IPS-18a (cell line): Measurements from ENCODE around the gene SPECC1L.
"Not testable (repeated sequence)": the region's sequence is repeated elsewhere in the genome, so short reads cannot be mapped to it uniquely, and the experiment has no call there.

Experiments
- H3K27ac ChIP-seq: one replicate; pipeline ENCODE4 v1.5.1; 2013; ENCODE audit warnings: low read length
- H3K27me3 ChIP-seq: one replicate; pipeline ENCODE4 v1.6.1; 2013; ENCODE audit warnings: mild to moderate bottlenecking, low read length; ENCODE audit not compliant: control insufficient read depth, insufficient read depth
- H3K36me3 ChIP-seq: one replicate; pipeline ENCODE4 v1.6.1; 2013; ENCODE audit warnings: low read depth, low read length; ENCODE audit not compliant: control insufficient read depth
- H3K4me1 ChIP-seq: one replicate; pipeline ENCODE4 v1.6.1; 2013; ENCODE audit warnings: low read depth, low read length; ENCODE audit not compliant: control insufficient read depth
- H3K4me3 ChIP-seq: one replicate; pipeline ENCODE4 v1.5.1; 2013; ENCODE audit warnings: low read length
- H3K9ac ChIP-seq: one replicate; pipeline ENCODE4 v1.6.1; 2013; ENCODE audit warnings: mild to moderate bottlenecking, low read length, moderate library complexity
- H3K9me3 ChIP-seq: one replicate; pipeline ENCODE4 v1.6.1; 2013; ENCODE audit warnings: low read depth, low read length; ENCODE audit not compliant: control insufficient read depth

The SPECC1L gene

DNA sequence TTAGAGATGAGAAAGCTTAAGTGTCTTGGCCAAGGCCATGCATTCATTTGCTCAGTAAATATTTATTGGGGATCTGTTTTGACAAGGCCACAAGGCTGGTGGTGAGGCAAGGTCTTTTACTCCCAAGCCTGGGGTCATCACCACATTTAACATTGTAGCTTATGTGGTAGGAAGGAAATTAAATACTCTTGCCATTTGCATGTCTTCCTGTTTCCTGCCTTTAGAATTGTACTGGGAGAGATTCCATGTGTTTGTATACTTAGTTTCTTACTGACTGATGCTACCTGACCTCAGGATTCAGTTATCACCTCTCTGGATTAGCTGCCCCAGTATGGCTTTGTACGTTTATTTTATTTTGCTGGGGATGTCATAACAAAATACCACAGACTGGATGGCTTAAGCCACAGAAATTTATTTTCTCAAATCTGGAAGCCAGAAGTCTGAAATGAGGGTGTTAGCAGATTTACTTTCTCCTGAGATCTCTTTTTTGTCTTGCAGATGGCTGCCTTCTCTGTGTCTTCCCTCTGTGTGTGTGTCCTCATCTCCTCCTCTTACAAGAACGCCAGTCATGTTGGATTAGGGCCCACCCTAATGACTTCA lies 44.8 kb downstream of the SPECC1L start:
- Histone ChIP-seq H3K9me3 (no peaks in the 10 kb centered on the region), H3K9ac (no peak overlapping the region), H3K27ac (no peak overlapping the region), H3K4me1 (no peaks in the 10 kb centered on the region), H3K27me3 (no peaks in the 10 kb centered on the region), H3K4me3 (no peak overlapping the region), H3K36me3 (peaks cover 39% of the 10 kb centered on the region)

DNA sequence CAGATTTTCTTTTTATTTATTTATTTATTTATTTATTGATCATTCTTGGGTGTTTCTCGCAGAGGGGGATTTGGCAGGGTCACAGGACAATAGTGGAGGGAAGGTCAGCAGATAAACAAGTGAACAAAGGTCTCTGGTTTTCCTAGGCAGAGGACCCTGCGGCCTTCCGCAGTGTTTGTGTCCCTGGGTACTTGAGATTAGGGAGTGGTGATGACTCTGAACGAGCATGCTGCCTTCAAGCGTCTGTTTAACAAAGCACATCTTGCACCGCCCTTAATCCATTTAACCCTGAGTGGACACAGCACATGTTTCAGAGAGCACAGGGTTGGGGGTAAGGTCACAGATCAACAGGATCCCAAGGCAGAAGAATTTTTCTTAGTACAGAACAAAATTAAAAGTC lies 45.6 kb downstream of the SPECC1L start:
- H3K4me1 ChIP-seq, H3K27ac ChIP-seq: not testable (repeated sequence)
- H3K36me3 ChIP-seq, result peaks cover 44% of the 10 kb centered on the region

DNA sequence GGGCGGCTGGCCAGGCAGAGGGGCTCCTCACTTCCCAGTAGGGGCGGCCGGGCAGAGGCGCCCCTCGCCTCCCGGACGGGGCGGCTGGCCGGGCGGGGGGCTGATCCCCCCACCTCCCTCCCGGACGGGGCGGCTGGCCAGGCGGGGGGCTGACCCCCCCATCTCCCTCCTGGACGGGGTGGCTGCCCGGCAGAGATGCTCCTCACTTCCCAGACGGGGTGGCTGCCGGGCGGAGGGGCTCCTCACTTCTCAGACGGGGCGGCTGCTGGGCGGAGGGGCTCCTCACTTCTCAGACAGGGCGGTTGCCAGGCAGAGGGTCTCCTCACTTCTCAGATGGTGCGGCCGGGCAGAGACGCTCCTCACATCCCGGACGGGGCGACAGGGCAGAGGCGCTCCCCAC lies 46.9 kb downstream of the SPECC1L start:
- not testable (repeated sequence) for H3K4me3 ChIP-seq, H3K9ac ChIP-seq, H3K27ac ChIP-seq, H3K9me3 ChIP-seq, H3K27me3 ChIP-seq, H3K4me1 ChIP-seq
- peaks cover 55% of the 10 kb centered on the region for H3K36me3 ChIP-seq

More for the DNA sequence above, 45.6 kb downstream of the SPECC1L start:
- H3K9me3 ChIP-seq, H3K4me3 ChIP-seq, H3K9ac ChIP-seq, H3K27me3 ChIP-seq: not testable (repeated sequence)

DNA sequence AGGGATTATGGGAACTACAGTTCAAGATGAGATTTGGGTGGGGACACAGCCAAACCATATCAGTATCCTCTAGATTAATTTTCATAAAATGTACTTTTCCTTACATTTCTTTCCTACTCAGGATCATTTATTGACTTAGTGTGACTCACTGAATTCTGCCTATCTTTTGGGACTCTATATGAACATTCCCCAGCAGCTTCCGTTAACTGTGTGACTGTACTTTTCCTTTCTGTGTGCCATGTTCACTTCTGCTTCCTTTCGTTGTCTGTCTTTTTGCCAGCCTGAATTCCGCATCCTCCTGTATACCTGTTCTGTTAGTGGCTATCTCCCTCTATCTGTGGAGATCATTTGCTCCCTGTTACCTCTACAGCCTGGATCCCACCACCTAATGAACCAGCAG lies 48.8 kb downstream of the SPECC1L start:
- Histone ChIP-seq H3K36me3 (peaks cover 57% of the 10 kb centered on the region), H3K27me3 (no peaks in the 10 kb centered on the region), H3K27ac (no peak overlapping the region), H3K9ac (no peak overlapping the region), H3K9me3 (no peaks in the 10 kb centered on the region), H3K4me1 (no peaks in the 10 kb centered on the region), H3K4me3 (no peak overlapping the region)

DNA sequence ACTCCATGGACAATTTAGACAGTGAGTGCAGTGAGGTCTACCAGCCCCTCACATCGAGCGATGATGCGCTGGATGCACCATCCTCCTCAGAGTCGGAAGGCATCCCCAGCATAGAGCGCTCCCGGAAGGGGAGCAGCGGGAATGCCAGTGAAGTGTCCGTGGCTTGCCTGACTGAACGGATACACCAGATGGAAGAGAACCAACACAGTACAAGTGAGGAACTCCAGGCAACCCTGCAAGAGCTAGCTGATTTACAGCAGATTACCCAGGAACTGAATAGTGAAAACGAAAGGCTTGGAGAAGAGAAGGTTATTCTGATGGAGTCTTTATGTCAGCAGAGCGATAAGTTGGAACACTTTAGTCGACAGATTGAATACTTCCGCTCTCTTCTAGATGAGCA lies 51.4 kb downstream of the SPECC1L start:
- Histone ChIP-seq H3K9ac (no peak overlapping the region), H3K36me3 (peaks cover 50% of the 10 kb centered on the region)

DNA sequence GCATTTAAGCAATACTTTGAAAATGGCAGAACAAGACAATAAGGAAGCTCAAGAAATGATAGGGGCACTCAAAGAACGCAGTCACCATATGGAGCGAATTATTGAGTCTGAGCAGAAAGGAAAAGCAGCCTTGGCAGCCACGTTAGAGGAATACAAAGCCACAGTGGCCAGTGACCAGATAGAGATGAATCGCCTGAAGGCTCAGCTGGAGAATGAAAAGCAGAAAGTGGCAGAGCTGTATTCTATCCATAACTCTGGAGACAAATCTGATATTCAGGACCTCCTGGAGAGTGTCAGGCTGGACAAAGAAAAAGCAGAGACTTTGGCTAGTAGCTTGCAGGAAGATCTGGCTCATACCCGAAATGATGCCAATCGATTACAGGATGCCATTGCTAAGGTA lies 51.9 kb downstream of the SPECC1L start:
- Histone ChIP-seq H3K27me3 (no peaks in the 10 kb centered on the region), H3K36me3 (peaks cover 54% of the 10 kb centered on the region), H3K9ac (no peak overlapping the region), H3K4me3 (no peak overlapping the region), H3K4me1 (no peaks in the 10 kb centered on the region), H3K27ac (no peak overlapping the region), H3K9me3 (no peaks in the 10 kb centered on the region)

More for the DNA sequence above, 51.4 kb downstream of the SPECC1L start:
- H3K27ac ChIP-seq, result no peak overlapping the region
- H3K9me3 ChIP-seq, result no peaks in the 10 kb centered on the region
- no peaks in the 10 kb centered on the region for H3K4me1 ChIP-seq
- H3K27me3 ChIP-seq, result no peaks in the 10 kb centered on the region
- H3K4me3 ChIP-seq, result no peak overlapping the region

DNA sequence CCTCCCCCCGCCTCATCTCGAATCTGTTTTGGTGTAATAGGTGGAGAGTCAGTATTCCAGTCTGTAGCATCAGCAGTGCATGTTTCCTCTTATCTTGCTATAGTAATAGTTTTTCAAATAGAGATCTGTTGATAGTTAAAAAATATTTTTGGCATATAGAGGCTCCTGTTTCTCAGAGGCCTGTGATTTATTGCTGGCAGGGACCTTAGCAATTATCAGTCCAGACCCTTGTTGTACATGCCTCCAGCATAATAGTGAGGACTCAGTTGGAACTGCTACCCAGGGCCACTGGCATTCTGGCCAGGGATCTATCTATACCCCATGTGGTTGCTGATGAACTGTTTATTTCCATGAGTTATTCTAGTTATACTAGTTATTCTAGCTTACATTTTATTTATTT lies 52.6 kb downstream of the SPECC1L start:
- Histone ChIP-seq H3K36me3 (peaks cover 60% of the 10 kb centered on the region), H3K27ac (no peak overlapping the region), H3K4me3 (no peak overlapping the region), H3K27me3 (no peaks in the 10 kb centered on the region), H3K9me3 (no peaks in the 10 kb centered on the region), H3K9ac (no peak overlapping the region), H3K4me1 (no peaks in the 10 kb centered on the region)

DNA sequence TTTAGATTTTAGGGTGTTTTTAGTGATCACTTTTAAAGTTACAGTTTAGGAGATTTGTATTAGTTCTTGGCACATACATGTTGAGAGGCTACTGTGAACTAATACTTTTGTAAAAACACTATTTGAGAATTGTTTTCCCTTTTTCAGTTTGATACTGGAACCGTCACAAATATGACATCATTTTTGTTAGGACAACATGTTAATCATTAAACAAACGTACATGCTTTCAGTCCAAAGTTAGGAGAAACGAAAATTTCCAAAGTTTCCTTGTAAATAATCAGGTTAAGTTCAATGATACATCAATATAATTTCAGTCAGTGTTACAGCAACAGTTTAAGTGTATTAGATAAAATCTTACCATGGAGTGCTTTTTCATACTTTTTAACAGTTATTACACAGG lies 53.1 kb downstream of the SPECC1L start:
- Histone ChIP-seq H3K36me3 (peaks cover 63% of the 10 kb centered on the region), H3K27ac (no peak overlapping the region), H3K9me3 (no peaks in the 10 kb centered on the region), H3K4me1 (no peaks in the 10 kb centered on the region), H3K4me3 (no peak overlapping the region), H3K27me3 (no peaks in the 10 kb centered on the region), H3K9ac (no peak overlapping the region)

DNA sequence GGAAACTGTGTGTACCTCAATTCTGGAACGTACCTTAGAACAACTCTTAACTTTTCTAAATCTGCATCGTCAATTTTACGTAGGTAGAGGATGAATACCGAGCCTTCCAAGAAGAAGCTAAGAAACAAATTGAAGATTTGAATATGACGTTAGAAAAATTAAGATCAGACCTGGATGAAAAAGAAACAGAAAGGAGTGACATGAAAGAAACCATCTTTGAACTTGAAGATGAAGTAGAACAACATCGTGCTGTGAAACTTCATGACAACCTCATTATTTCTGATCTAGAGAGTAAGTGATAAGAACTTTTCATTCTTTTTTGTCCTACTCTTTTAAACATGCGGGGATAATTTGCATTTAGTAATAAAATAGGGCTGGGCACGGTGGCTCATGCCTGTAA lies 53.5 kb downstream of the SPECC1L start:
- peaks cover 68% of the 10 kb centered on the region for H3K36me3 ChIP-seq
- H3K4me1 ChIP-seq, result no peaks in the 10 kb centered on the region
- no peak overlapping the region for H3K27ac ChIP-seq

DNA sequence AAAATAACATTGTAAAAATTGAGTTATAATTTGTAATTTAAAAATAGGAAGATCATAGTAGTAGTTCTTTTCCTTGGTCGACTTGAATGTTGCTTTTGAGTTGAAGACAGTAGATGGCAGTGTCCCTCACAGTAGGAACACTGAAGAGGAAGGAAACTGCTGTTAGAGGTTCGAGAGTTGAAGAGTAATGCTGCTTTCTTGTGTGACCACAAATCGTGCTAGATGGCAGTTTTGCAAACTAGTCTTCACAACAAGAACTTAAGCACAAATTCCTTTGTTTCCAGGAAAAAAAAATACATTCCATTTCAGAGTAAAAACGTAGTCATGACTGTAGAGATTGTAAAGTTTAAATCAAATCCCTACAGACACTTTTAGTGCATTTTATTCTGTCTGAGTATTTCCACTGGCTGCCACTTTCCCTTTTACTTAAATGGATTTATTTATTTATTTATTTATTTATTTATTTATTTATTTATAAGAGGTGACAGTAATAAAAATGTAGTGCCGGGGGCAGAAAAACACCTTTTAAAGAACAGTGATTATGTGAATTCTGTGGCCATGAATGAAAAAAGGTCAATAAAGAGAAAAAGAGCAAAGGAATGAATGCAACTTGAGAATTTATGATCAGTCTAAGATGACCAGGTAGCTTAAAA lies 54.6 kb downstream of the SPECC1L start:
- Histone ChIP-seq H3K4me3 (no peak overlapping the region), H3K36me3 (peaks cover 75% of the 10 kb centered on the region), H3K27me3 (no peaks in the 10 kb centered on the region), H3K4me1 (no peaks in the 10 kb centered on the region), H3K9ac (no peak overlapping the region), H3K9me3 (no peaks in the 10 kb centered on the region), H3K27ac (no peak overlapping the region)

More for the DNA sequence above, 53.5 kb downstream of the SPECC1L start:
- H3K9me3 ChIP-seq, result no peaks in the 10 kb centered on the region
- no peak overlapping the region for H3K9ac ChIP-seq
- H3K4me3 ChIP-seq, result no peak overlapping the region
- no peaks in the 10 kb centered on the region for H3K27me3 ChIP-seq

DNA sequence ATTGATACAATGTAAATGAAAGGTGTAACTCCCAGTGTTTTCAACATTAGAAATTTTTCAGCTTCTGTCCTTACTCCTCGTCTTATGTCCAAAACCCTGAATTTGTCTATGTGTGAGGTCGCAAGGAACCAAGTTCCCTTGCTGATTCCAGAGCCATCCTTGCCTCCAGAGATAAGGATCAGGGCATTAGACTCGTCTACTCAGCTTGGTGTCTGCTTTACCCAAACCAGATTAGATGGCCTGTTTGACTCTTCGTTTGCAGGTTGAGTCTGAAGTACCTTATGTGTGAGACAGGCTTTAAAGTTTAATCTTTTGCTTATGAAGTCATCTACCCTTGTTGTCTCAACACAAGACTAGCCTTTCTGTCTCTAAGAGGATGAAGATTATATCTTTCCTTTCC lies 55.6 kb downstream of the SPECC1L start:
- Histone ChIP-seq H3K27ac (no peak overlapping the region), H3K9me3 (no peaks in the 10 kb centered on the region), H3K27me3 (no peaks in the 10 kb centered on the region), H3K9ac (no peak overlapping the region), H3K36me3 (peaks cover 75% of the 10 kb centered on the region), H3K4me3 (no peak overlapping the region), H3K4me1 (no peaks in the 10 kb centered on the region)

DNA sequence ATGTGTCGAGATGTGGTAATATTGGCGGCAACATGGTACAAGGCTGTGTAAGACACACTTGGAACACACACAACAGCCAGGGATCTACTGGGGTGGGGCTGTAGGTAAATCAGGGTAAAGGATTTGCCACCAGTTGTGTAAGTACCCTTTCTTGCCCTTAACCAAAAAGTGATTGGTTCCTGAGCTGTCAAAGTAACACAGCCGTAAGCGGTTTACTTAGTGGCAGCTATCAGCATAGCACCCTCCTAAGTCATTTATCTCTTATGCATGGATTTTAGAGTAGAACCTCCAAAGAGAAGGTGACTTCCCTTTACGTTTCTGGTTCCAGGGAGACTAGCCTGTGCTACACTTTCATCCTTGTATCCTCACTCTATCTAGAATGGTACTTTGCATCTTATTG lies 57.2 kb downstream of the SPECC1L start:
- H3K27ac ChIP-seq, result no peak overlapping the region
- no peak overlapping the region for H3K9ac ChIP-seq
- peaks cover 73% of the 10 kb centered on the region for H3K36me3 ChIP-seq
- no peaks in the 10 kb centered on the region for H3K4me1 ChIP-seq
- no peaks in the 10 kb centered on the region for H3K27me3 ChIP-seq
- no peak overlapping the region for H3K4me3 ChIP-seq
- no peaks in the 10 kb centered on the region for H3K9me3 ChIP-seq
